ENCODE results near the gene SEMA5A. TPM values are rescaled to one million over a fixed set of nuclear protein-coding genes. Genes with fewer than 3 reads are reported as not detected.

Gene SEMA5A
- total RNA-seq, 1 donor from 2014 or later = 11.9 TPM

GRCh38 chr5:9284272-9284671, 261.6 kb downstream of the SEMA5A start:
- no peak for DNase-seq (ENCODE audit: low spot score)
- H3K27me3 ChIP-seq = no peaks in the 10 kb centered on the region
- no peaks in the 10 kb centered on the region for H3K9me3 Mint-ChIP-seq
- H3K79me2 ChIP-seq (ENCODE audit: low read depth) = no peaks in the 10 kb centered on the region
- no peaks in the 10 kb centered on the region for H3K9me3 ChIP-seq (ENCODE audit: low read depth)
- H3K4me3 ChIP-seq = no peak overlapping the region
- H3K36me3 ChIP-seq = no peaks in the 10 kb centered on the region
- no peaks in the 10 kb centered on the region for H3F3A ChIP-seq (ENCODE audit: low read depth)
- TF ChIP-seq EZH2 (IDR thresholded peaks at IDR 0.05) = no peak
- TF ChIP-seq CTCF (IDR thresholded peaks at IDR 0.05) = no peak
- no peak for TF ChIP-seq EZH2phosphoT487 (IDR thresholded peaks at IDR 0.05)
- H3K36me3 Mint-ChIP-seq = no peaks in the 10 kb centered on the region
- no peak overlapping the region for H3K27ac Mint-ChIP-seq
- H3K4me3 Mint-ChIP-seq = no peak overlapping the region
- no peak overlapping the region for H3K27ac ChIP-seq
- H3K4me1 ChIP-seq = no peaks in the 10 kb centered on the region
- H3K9ac ChIP-seq = no peak overlapping the region
- H3K4me2 ChIP-seq = no peak overlapping the region
- H3K27me3 Mint-ChIP-seq (ENCODE audit: insufficient read depth, low read depth) = no peaks in the 10 kb centered on the region
- H2AFZ ChIP-seq (replicated peaks) = no peak overlapping the region
- H4K20me1 ChIP-seq (ENCODE audit: low read depth) = no peaks in the 10 kb centered on the region
- peaks cover 4% of the 10 kb centered on the region for H3K4me1 Mint-ChIP-seq

- no peaks in the 10 kb centered on the region for H3K9me3 ChIP-seq (ENCODE audit: low read depth)
- no peaks in the 10 kb centered on the region for H4K20me1 ChIP-seq (ENCODE audit: low read depth)
- H3K4me1 ChIP-seq = no peaks in the 10 kb centered on the region
- no peak overlapping the region for H3K4me3 ChIP-seq
- no peaks in the 10 kb centered on the region for H3F3A ChIP-seq (ENCODE audit: low read depth)
- Mint-ChIP-seq H3K4me1 (peaks cover 4% of the 10 kb centered on the region), H3K4me3 (no peak overlapping the region), H3K36me3 (no peaks in the 10 kb centered on the region), H3K27me3 (ENCODE audit: insufficient read depth, low read depth) (no peaks in the 10 kb centered on the region), H3K9me3 (no peaks in the 10 kb centered on the region), H3K27ac (no peak overlapping the region)
- H3K27ac ChIP-seq = no peak overlapping the region
- no peak for TF ChIP-seq EZH2 (IDR thresholded peaks at IDR 0.05)
- TF ChIP-seq CTCF (IDR thresholded peaks at IDR 0.05) = peak; percentile 28
- H3K27me3 ChIP-seq = no peaks in the 10 kb centered on the region
- no peak overlapping the region for H3K4me2 ChIP-seq
- H3K79me2 ChIP-seq (ENCODE audit: low read depth) = no peaks in the 10 kb centered on the region
- no peaks in the 10 kb centered on the region for H3K36me3 ChIP-seq
- no peak overlapping the region for H2AFZ ChIP-seq (replicated peaks)
- DNase-seq (ENCODE audit: low spot score) = no peak
- H3K9ac ChIP-seq = no peak overlapping the region
Observed at GRCh38 chr5:9283473-9283872, 262.4 kb downstream of the SEMA5A start.

GRCh38 chr5:9283021-9283420, 262.9 kb downstream of the SEMA5A start:
- Histone ChIP-seq H3K9me3 (ENCODE audit: low read depth) (no peaks in the 10 kb centered on the region), H3K4me3 (no peak overlapping the region), H3K27ac (no peak overlapping the region), H3K4me2 (no peak overlapping the region), H3K79me2 (ENCODE audit: low read depth) (no peaks in the 10 kb centered on the region), H3K36me3 (no peaks in the 10 kb centered on the region), H3F3A (ENCODE audit: low read depth) (no peaks in the 10 kb centered on the region), H3K27me3 (no peaks in the 10 kb centered on the region), H3K4me1 (no peaks in the 10 kb centered on the region), H3K9ac (no peak overlapping the region), H2AFZ (replicated peaks) (no peak overlapping the region), H4K20me1 (ENCODE audit: low read depth) (no peaks in the 10 kb centered on the region)
- Mint-ChIP-seq H3K27me3 (ENCODE audit: insufficient read depth, low read depth) (no peaks in the 10 kb centered on the region), H3K4me3 (no peak overlapping the region), H3K36me3 (no peaks in the 10 kb centered on the region), H3K27ac (no peak overlapping the region), H3K4me1 (peaks cover 4% of the 10 kb centered on the region), H3K9me3 (peaks cover 3% of the 10 kb centered on the region)
- TF ChIP-seq CTCF (IDR thresholded peaks at IDR 0.05) (no peak), EZH2phosphoT487 (IDR thresholded peaks at IDR 0.05) (no peak), EZH2 (IDR thresholded peaks at IDR 0.05) (no peak)
- no peak for DNase-seq (ENCODE audit: low spot score)

DNA sequence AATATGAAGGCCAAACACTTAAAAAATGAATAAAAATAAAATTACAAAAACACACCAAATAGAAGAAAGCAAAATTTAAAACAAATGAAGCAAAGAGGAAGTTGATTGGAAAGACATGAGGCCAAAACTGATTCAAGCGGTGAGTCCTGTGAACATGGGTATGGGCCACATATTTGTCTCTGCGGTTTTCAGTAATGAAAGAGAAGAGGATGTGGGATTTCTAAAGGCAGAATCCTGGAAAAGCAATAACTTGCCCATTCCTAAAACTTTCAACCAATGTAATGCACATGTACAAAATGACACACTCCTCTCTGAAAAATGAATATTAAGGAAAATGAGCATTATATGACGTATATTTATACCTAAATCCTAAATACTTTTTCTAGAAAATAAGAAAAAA, 263.7 kb downstream of the SEMA5A start:
- Mint-ChIP-seq H3K4me1 (peaks cover 4% of the 10 kb centered on the region), H3K9me3 (peaks cover 5% of the 10 kb centered on the region), H3K27me3 (ENCODE audit: insufficient read depth, low read depth) (no peaks in the 10 kb centered on the region), H3K36me3 (no peaks in the 10 kb centered on the region), H3K4me3 (no peak overlapping the region), H3K27ac (no peak overlapping the region)
- Histone ChIP-seq H3K27me3 (no peaks in the 10 kb centered on the region), H3K4me3 (no peak overlapping the region), H3F3A (ENCODE audit: low read depth) (no peaks in the 10 kb centered on the region), H3K4me1 (no peaks in the 10 kb centered on the region), H3K79me2 (ENCODE audit: low read depth) (no peaks in the 10 kb centered on the region), H2AFZ (replicated peaks) (no peak overlapping the region), H3K4me2 (no peak overlapping the region), H3K9me3 (ENCODE audit: low read depth) (no peaks in the 10 kb centered on the region), H3K36me3 (no peaks in the 10 kb centered on the region), H3K27ac (no peak overlapping the region), H3K9ac (no peak overlapping the region), H4K20me1 (ENCODE audit: low read depth) (no peaks in the 10 kb centered on the region)
- no peak for DNase-seq (ENCODE audit: low spot score)
- TF ChIP-seq EZH2 (IDR thresholded peaks at IDR 0.05) = no peak
- no peak for TF ChIP-seq CTCF (IDR thresholded peaks at IDR 0.05)
- no peak for TF ChIP-seq EZH2phosphoT487 (IDR thresholded peaks at IDR 0.05)
